Esophagus muscularis mucosa (tissue), 4 donors: Measurements from ENCODE around the gene VEPH1. TPM values are rescaled to one million over a fixed set of nuclear protein-coding genes. Genes with fewer than 3 reads are reported as not detected.

Experiments used
- DNase-seq: peaks from one replicate; pipeline ENCODE4 v3.0.0-alpha.2; 2017; ENCODE audit errors: extremely low spot score
- H3K27ac ChIP-seq, 4 donors: fragments of 200-600 bp; sonication (generic); replicated peaks in 1 of 4; 1 replicate in 3 of 4; 2 replicates in 1 of 4; pipeline ENCODE4 v1.5.1; 2016 to 2019; ENCODE audit warnings: mild to moderate bottlenecking in 1 of 4
- H3K27me3 ChIP-seq, 4 donors: fragments of 200-600 bp; sonication (generic); one replicate each; pipeline versions ENCODE4 v1.5.1 to v1.6.0; 2016 to 2019
- H3K36me3 ChIP-seq, 4 donors: fragments of 200-600 bp; sonication (generic); one replicate each; pipeline ENCODE4 v1.5.1; 2016 to 2019
- H3K4me1 ChIP-seq, 4 donors: fragments of 200-600 bp; sonication (generic); one replicate each; pipeline ENCODE4 v1.5.1; 2016 to 2019
- H3K4me3 ChIP-seq, 4 donors: fragments of 200-600 bp; sonication (generic); 1 replicate in 2 of 4; 2 replicates in 2 of 4; pipeline ENCODE4 v1.5.1; 2016 to 2019; ENCODE audit warnings: mild to moderate bottlenecking in 4 of 4, moderate library complexity in 1 of 4
- H3K9me3 ChIP-seq, 4 donors: fragments of 200-600 bp; sonication (generic); 1 replicate in 3 of 4; 2 replicates in 1 of 4; pipeline ENCODE4 v1.5.1; 2016 to 2019
- CTCF ChIP-seq, 3 experiments: fragments of 200-600 bp in 2 of 3; fragments of 450-650 bp in 1 of 3; sonication (generic) in 2 of 3; IDR thresholded peaks; one replicate each; pipeline ENCODE4 v1.5.1; 2017 to 2019; ENCODE audit warnings: antibody characterized with exemption in 3 of 3, mild to moderate bottlenecking in 2 of 3, moderate library complexity in 1 of 3
- EP300 ChIP-seq: sonication (generic); formaldehyde crosslinking; IDR thresholded peaks from one replicate; pipeline ENCODE4 v1.6.1; 2017; ENCODE audit warnings: antibody characterized with exemption
- POLR2A ChIP-seq: fragments of 450-650 bp; IDR thresholded peaks from one replicate; pipeline ENCODE4 v1.6.1; 2017; ENCODE audit warnings: antibody characterized with exemption, moderate library complexity, mild to moderate bottlenecking, low read depth
- POLR2AphosphoS5 ChIP-seq, 2 donors: sonication (generic); formaldehyde crosslinking; IDR thresholded peaks; one replicate each; pipeline ENCODE4 v1.6.1; 2017; ENCODE audit warnings: antibody characterized with exemption in 2 of 2
- WGBS: methylation state at CpG from one replicate; pipeline ENCODE4 v1.1.5; 2018; 5-methylcytosine and 5-hydroxymethylcytosine counted together
- intact Hi-C: fragments of 100-400 bp; cut with DNase I; formaldehyde crosslinking; loops from one replicate; pipeline ENCODE4 v1.15.1; 2023
- total RNA-seq, 4 donors: library from RNA; depleted of rRNA; stranded (reverse); fragments of >200 nt; gene quantifications; one replicate each; pipeline versions ENCODE4 v1.1.0 to v1.2.1, GENCODE V29; 2016

The VEPH1 gene
- total RNA-seq, 4 donors from 2014 or later, result 0.23 to 1.2 (median 0.52) TPM; not detected in 1

- H3K27me3 ChIP-seq, result no peaks in the 10 kb centered on the region
- H3K36me3 ChIP-seq, result no peaks in the 10 kb centered on the region
- no peaks in the 10 kb centered on the region for H3K9me3 ChIP-seq
- no peak overlapping the region for H3K27ac ChIP-seq
- no peaks in the 10 kb centered on the region for H3K4me1 ChIP-seq
- 50% methylated on average over 1 of the region's 1 CpG for WGBS
- intact Hi-C loops, result no loop called here
- no peak overlapping the region for H3K4me3 ChIP-seq
- no peak for DNase-seq
- TF ChIP-seq EP300 (no peak), POLR2A (no peak), CTCF (IDR thresholded peaks at IDR 0.05) (no peak), POLR2AphosphoS5 (IDR thresholded peaks at IDR 0.05) (no peak)
These were observed 108.8 kb downstream of the VEPH1 start for GRCh38 chr3:157394411-157394810.

- Histone ChIP-seq H3K27me3 (no peaks in the 10 kb centered on the region), H3K4me1 (no peaks in the 10 kb centered on the region), H3K27ac (no peak overlapping the region), H3K36me3 (no peaks in the 10 kb centered on the region), H3K9me3 (no peaks in the 10 kb centered on the region), H3K4me3 (no peak overlapping the region)
- TF ChIP-seq EP300 (no peak), POLR2AphosphoS5 (IDR thresholded peaks at IDR 0.05) (no peak), CTCF (IDR thresholded peaks at IDR 0.05) (no peak), POLR2A (no peak)
- intact Hi-C loops, result no loop called here
- no peak for DNase-seq
These were observed 110.1 kb downstream of the VEPH1 start for GRCh38 chr3:157393113-157393512.

GRCh38 chr3:157392104-157392503 is 111.1 kb downstream of the VEPH1 start:
- Histone ChIP-seq H3K9me3 (no peaks in the 10 kb centered on the region), H3K4me3 (no peak overlapping the region), H3K27me3 (no peaks in the 10 kb centered on the region), H3K4me1 (no peaks in the 10 kb centered on the region), H3K36me3 (no peaks in the 10 kb centered on the region), H3K27ac (no peak overlapping the region)
- WGBS, result 87% methylated on average over 4 of the region's 4 CpGs
- TF ChIP-seq POLR2A, result no peak
- TF ChIP-seq POLR2AphosphoS5 (IDR thresholded peaks at IDR 0.05), result no peak
- no peak for TF ChIP-seq EP300
- no peak for TF ChIP-seq CTCF (IDR thresholded peaks at IDR 0.05)
- no peak for DNase-seq
- intact Hi-C loops, result no loop called here

- no peak overlapping the region for H3K27ac ChIP-seq
- 96% methylated on average over 8 of the region's 9 CpGs for WGBS
- DNase-seq, result no peak
These were observed 112.3 kb downstream of the VEPH1 start for GRCh38 chr3:157390713-157391515.

More at GRCh38 chr3:157390713-157391515, 112.3 kb downstream of the VEPH1 start:
- Histone ChIP-seq H3K4me1 (no peaks in the 10 kb centered on the region), H3K36me3 (no peaks in the 10 kb centered on the region), H3K4me3 (no peak overlapping the region), H3K27me3 (no peaks in the 10 kb centered on the region), H3K9me3 (no peaks in the 10 kb centered on the region)
- TF ChIP-seq CTCF (IDR thresholded peaks at IDR 0.05), result no peak
- TF ChIP-seq POLR2A, result no peak
- TF ChIP-seq EP300, result no peak
- no peak for TF ChIP-seq POLR2AphosphoS5 (IDR thresholded peaks at IDR 0.05)
- intact Hi-C loops, result no loop called here
